ENCODE data around the gene SPHK1. TPM values are rescaled to one million over a fixed set of nuclear protein-coding genes. Genes with fewer than 3 reads are reported as not detected.

The SPHK1 gene
- total RNA-seq, 1 experiment from 2014 or later: 7.7 TPM

DNA sequence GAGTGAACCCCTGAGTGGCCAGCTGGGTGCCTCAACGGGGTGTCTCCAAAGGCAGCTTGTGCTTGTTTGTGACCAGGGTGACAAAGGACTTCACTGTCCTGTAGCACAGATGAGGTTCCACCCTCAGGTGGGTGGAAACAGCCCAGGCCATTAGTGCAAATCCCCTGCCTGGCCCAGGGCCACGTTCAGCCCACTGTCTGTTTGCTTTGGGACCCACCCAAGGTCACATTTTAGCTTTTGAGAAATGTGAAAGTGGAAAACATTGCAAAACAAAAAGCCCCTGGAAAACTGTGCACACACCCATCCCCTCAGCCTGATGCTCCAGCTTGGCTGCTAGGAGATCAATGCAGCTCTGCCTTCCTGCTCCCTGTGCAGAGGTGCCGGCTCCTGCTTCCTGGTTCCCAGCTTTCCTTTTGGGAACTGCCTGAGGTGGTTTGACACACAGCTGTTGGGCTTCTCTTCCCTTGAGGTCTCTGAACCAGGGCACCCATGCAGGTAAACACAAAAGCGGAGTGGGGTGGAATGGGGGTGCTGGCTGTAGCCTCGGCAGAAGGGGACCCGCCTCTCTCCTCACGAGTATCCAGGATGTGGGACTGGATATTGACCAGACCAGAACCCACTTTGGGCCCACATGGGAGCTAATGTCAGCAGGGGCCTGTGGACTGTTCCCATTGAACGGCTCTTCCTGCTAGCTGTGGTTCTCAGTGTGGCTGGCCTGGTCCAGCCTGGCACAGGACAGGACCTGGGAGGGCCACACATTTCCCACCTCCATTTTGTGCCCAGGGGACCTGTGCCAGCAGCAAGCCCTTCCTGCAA, 7.9 kb upstream of the SPHK1 start:
- intact Hi-C loops (cut with micrococcal nuclease; ENCODE audit: unreplicated experiment): no loop called here
- Mint-ChIP-seq H3K27me3 (ENCODE audit: insufficient read depth, unreplicated experiment) (no peaks in the 10 kb centered on the region), H3K27ac (ENCODE audit: unreplicated experiment) (no peak overlapping the region), H3K4me1 (ENCODE audit: low read depth, unreplicated experiment) (no peaks in the 10 kb centered on the region), H3K4me3 (ENCODE audit: unreplicated experiment) (no peak overlapping the region), H3K36me3 (ENCODE audit: insufficient read depth, unreplicated experiment) (no peaks in the 10 kb centered on the region), H3K9me3 (ENCODE audit: unreplicated experiment) (no peaks in the 10 kb centered on the region)
- Histone ChIP-seq H3K27me3 (replicated peaks; ENCODE audit: control insufficient read depth, insufficient read depth, low read length) (no peaks in the 10 kb centered on the region), H3K4me3 (ENCODE audit: low read depth, low read length) (no peak overlapping the region), H3K9me3 (no peaks in the 10 kb centered on the region), H3K4me1 (0 out of 2 replicates have a peak, but pooled peaks cover 7% of the 10 kb centered on the region), H3K36me3 (ENCODE audit: control insufficient read depth, insufficient read depth, low read length) (no peaks in the 10 kb centered on the region)
- ChIA-PET POLR2A (no interaction called here), CTCF (interaction anchor here (0.5 to 1.0 kb wide), 4 partner anchors 11 to 415 kb away, joined by 3 to 4 read pairs (median 4); no protein-coding TSS in a partner anchor)
- no peak for DNase-seq
- no TSS peak for BruUV-seq (replicated peaks)
- TF ChIP-seq, protein P1, sequence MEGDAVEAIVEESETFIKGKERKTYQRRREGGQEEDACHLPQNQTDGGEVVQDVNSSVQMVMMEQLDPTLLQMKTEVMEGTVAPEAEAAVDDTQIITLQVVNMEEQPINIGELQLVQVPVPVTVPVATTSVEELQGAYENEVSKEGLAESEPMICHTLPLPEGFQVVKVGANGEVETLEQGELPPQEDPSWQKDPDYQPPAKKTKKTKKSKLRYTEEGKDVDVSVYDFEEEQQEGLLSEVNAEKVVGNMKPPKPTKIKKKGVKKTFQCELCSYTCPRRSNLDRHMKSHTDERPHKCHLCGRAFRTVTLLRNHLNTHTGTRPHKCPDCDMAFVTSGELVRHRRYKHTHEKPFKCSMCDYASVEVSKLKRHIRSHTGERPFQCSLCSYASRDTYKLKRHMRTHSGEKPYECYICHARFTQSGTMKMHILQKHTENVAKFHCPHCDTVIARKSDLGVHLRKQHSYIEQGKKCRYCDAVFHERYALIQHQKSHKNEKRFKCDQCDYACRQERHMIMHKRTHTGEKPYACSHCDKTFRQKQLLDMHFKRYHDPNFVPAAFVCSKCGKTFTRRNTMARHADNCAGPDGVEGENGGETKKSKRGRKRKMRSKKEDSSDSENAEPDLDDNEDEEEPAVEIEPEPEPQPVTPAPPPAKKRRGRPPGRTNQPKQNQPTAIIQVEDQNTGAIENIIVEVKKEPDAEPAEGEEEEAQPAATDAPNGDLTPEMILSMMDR (IDR thresholded peaks at IDR 0.05; ENCODE audit: insufficient read depth in 1 of 2, low read depth in 1 of 2, low read length in 1 of 2, severe bottlenecking in 1 of 2, unreplicated experiment in 1 of 2): no peak

DNA sequence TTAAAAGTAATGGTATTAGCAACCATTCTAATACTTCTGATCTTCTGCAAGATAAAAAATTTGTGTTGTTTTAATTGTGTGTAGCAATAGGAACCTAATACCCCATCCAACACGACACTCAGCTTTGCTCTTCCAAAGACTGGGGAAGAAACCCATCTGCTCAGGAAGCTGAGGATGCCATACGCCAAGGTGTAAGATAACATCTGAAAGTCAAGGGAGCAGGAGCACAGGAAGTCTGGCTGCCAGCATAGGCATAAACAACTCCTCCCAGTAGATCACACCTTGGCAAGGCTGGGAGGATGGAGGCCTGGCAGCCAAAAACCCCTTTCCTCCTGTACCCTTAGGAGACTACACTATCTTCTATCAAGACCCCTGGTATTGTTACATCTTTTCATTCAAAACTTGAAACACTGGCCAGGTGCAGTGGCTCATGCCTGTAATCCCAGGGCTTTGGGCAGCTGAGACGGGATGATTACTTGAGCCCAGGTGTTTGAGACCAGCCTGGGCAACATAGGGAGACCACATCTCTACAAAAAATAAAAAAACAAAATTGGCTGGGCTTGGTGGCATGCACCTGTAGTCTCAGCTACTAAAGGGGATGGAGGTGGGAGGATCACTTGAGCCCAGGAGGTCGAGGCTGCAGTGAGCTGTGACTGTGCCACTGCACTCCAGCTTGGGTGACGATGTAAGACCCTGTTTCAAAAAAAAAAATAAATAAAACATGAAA, 5.7 kb upstream of the SPHK1 start:
- H3K4me3 ChIP-seq (ENCODE audit: low read depth, low read length): no peak overlapping the region
- H3K4me1 ChIP-seq: peaks cover 12% of the 10 kb centered on the region; the same call in 1 of the 2 replicates
- no peak for DNase-seq
- no TSS peak for BruUV-seq (replicated peaks)
- CTCF ChIA-PET: no interaction called here
- Mint-ChIP-seq H3K4me3 (ENCODE audit: unreplicated experiment) (no peak overlapping the region), H3K4me1 (ENCODE audit: low read depth, unreplicated experiment) (no peaks in the 10 kb centered on the region), H3K9me3 (ENCODE audit: unreplicated experiment) (no peaks in the 10 kb centered on the region), H3K36me3 (ENCODE audit: insufficient read depth, unreplicated experiment) (no peaks in the 10 kb centered on the region), H3K27me3 (ENCODE audit: insufficient read depth, unreplicated experiment) (no peaks in the 10 kb centered on the region), H3K27ac (ENCODE audit: unreplicated experiment) (no peak overlapping the region)
- no peaks in the 10 kb centered on the region for H3K36me3 ChIP-seq (ENCODE audit: control insufficient read depth, insufficient read depth, low read length)
- TF ChIP-seq, protein P1 (IDR thresholded peaks at IDR 0.05; ENCODE audit: insufficient read depth in 1 of 2, low read depth in 1 of 2, low read length in 1 of 2, severe bottlenecking in 1 of 2, unreplicated experiment in 1 of 2): no peak
- POLR2A ChIA-PET: no interaction called here
- no peaks in the 10 kb centered on the region for H3K27me3 ChIP-seq (replicated peaks; ENCODE audit: control insufficient read depth, insufficient read depth, low read length)
- intact Hi-C loops (cut with micrococcal nuclease; ENCODE audit: unreplicated experiment): no loop called here
- H3K9me3 ChIP-seq: no peaks in the 10 kb centered on the region

DNA sequence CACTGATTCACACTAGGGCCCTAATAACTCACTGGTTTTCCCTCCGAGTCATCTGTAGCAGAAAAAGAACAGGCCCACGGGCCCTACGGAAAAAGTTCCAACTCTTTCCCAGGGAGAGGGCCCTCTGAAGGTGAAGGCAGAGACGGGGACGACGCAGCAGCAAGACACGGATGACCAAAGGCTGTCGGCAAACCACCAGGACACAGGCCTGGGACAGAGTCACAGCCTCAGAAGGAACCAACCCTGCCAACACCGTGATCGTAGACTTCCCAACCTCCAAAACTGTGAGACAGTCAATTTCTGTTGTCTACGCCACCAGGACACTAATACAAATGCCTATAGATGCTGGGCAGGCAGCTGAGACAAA, 5.2 kb upstream of the SPHK1 start:
- no peaks in the 10 kb centered on the region for H3K9me3 Mint-ChIP-seq (ENCODE audit: unreplicated experiment)
- TF ChIP-seq, protein P1 (IDR thresholded peaks at IDR 0.05; ENCODE audit: insufficient read depth in 1 of 2, low read depth in 1 of 2, low read length in 1 of 2, severe bottlenecking in 1 of 2, unreplicated experiment in 1 of 2): no peak
- CTCF ChIA-PET: no interaction called here
- Histone ChIP-seq H3K4me3 (ENCODE audit: low read depth, low read length) (no peak overlapping the region), H3K4me1 (peaks cover 12% of the 10 kb centered on the region; the same call in 1 of the 2 replicates), H3K9me3 (no peaks in the 10 kb centered on the region), H3K27me3 (replicated peaks; ENCODE audit: control insufficient read depth, insufficient read depth, low read length) (no peaks in the 10 kb centered on the region), H3K36me3 (ENCODE audit: control insufficient read depth, insufficient read depth, low read length) (no peaks in the 10 kb centered on the region)
- H3K27ac Mint-ChIP-seq (ENCODE audit: unreplicated experiment): no peak overlapping the region
- no peaks in the 10 kb centered on the region for H3K27me3 Mint-ChIP-seq (ENCODE audit: insufficient read depth, unreplicated experiment)
- POLR2A ChIA-PET: no interaction called here
- no peaks in the 10 kb centered on the region for H3K36me3 Mint-ChIP-seq (ENCODE audit: insufficient read depth, unreplicated experiment)
- no peak overlapping the region for H3K4me3 Mint-ChIP-seq (ENCODE audit: unreplicated experiment)
- intact Hi-C loops (cut with micrococcal nuclease; ENCODE audit: unreplicated experiment): no loop called here
- no peaks in the 10 kb centered on the region for H3K4me1 Mint-ChIP-seq (ENCODE audit: low read depth, unreplicated experiment)
- no peak for DNase-seq
- no TSS peak for BruUV-seq (replicated peaks)
